H9 (cell line): ENCODE measurements around the gene ERICH6B. TPM values are rescaled to one million over a fixed set of nuclear protein-coding genes. Genes with fewer than 3 reads are reported as not detected.

Experiments used
- DNase-seq: peaks from one replicate; pipeline ENCODE4 v3.0.0-alpha.2; 2017
- H2AFZ ChIP-seq: one replicate; pipeline ENCODE4 v1.6.1; 2013; ENCODE audit warnings: mild to moderate bottlenecking, low read length, control low read depth, moderate library complexity
- H2AK5ac ChIP-seq: 2 replicates; pipeline ENCODE4 v1.6.1; 2013; ENCODE audit warnings: low read length, control low read depth, mixed read lengths; ENCODE audit not compliant: insufficient read length
- H2BK120ac ChIP-seq: one replicate; pipeline ENCODE4 v1.6.1; 2013; ENCODE audit warnings: low read depth, mild to moderate bottlenecking, low read length, control low read depth, inconsistent platforms; ENCODE audit not compliant: poor library complexity, severe bottlenecking
- H2BK12ac ChIP-seq: 2 replicates; pipeline ENCODE4 v1.6.1; 2013; ENCODE audit warnings: low read length, control low read depth, mixed read lengths, low read depth; ENCODE audit not compliant: insufficient read length
- H2BK15ac ChIP-seq: 2 replicates; pipeline ENCODE4 v1.6.1; 2013; ENCODE audit warnings: low read depth, low read length, control low read depth
- H2BK20ac ChIP-seq: one replicate; pipeline ENCODE4 v1.6.1; 2013; ENCODE audit warnings: low read depth, mild to moderate bottlenecking, low read length, control low read depth, inconsistent platforms; ENCODE audit not compliant: poor library complexity, severe bottlenecking
- H2BK5ac ChIP-seq: 2 replicates; pipeline ENCODE4 v1.6.1; 2013; ENCODE audit warnings: low read length, control low read depth, mixed read lengths; ENCODE audit not compliant: insufficient read length
- H3K14ac ChIP-seq: 2 replicates; pipeline ENCODE4 v1.6.1; 2013; ENCODE audit warnings: low read length, control low read depth; ENCODE audit not compliant: insufficient read depth
- H3K18ac ChIP-seq: 2 replicates; pipeline ENCODE4 v1.6.1; 2013; ENCODE audit warnings: low read depth, mild to moderate bottlenecking, mixed read lengths, low read length, control low read depth; ENCODE audit not compliant: insufficient read length
- H3K23ac ChIP-seq: 2 replicates; pipeline ENCODE4 v1.6.1; 2013; ENCODE audit warnings: low read length, control low read depth, mixed read lengths, low read depth; ENCODE audit not compliant: insufficient read length
- H3K23me2 ChIP-seq: 2 replicates; pipeline ENCODE4 v1.6.1; 2013; ENCODE audit warnings: low read depth, mild to moderate bottlenecking, mixed read lengths, low read length, control low read depth; ENCODE audit not compliant: insufficient read length, poor library complexity, severe bottlenecking
- H3K27ac ChIP-seq: 2 replicates; pipeline ENCODE4 v1.5.1; 2013; ENCODE audit warnings: low read length, control low read depth, mixed read lengths, low read depth; ENCODE audit not compliant: insufficient read length
- H3K27me3 ChIP-seq: 2 replicates; pipeline ENCODE4 v1.6.1; 2013; ENCODE audit warnings: low read length, control low read depth, inconsistent platforms; ENCODE audit not compliant: insufficient read depth
- H3K4ac ChIP-seq: 2 replicates; pipeline ENCODE4 v1.6.1; 2013; ENCODE audit warnings: low read depth, mild to moderate bottlenecking, control low read depth, inconsistent platforms, low read length, moderate library complexity
- H3K4me1 ChIP-seq: 2 replicates; pipeline ENCODE4 v1.6.1; 2013; ENCODE audit warnings: low read length, control low read depth, inconsistent platforms; ENCODE audit not compliant: insufficient read depth
- H3K4me2 ChIP-seq: 2 replicates; pipeline ENCODE4 v1.6.1; 2013; ENCODE audit warnings: low read length, control low read depth, mixed read lengths; ENCODE audit not compliant: insufficient read length, insufficient read depth
- H3K56ac ChIP-seq: 2 replicates; pipeline ENCODE4 v1.6.1; 2013; ENCODE audit warnings: low read depth, mild to moderate bottlenecking, mixed read lengths, low read length, control low read depth; ENCODE audit not compliant: insufficient read length
- H3K79me1 ChIP-seq: 2 replicates; pipeline ENCODE4 v1.6.1; 2013; ENCODE audit warnings: low read depth, mild to moderate bottlenecking, moderate library complexity, low read length, control low read depth, inconsistent platforms; ENCODE audit not compliant: insufficient read depth, poor library complexity, severe bottlenecking
- H3K79me2 ChIP-seq: 2 replicates; pipeline ENCODE4 v1.6.1; 2013; ENCODE audit warnings: low read length, control low read depth, inconsistent platforms; ENCODE audit not compliant: insufficient read depth
- H3K9ac ChIP-seq: 2 replicates; pipeline ENCODE4 v1.6.1; 2013; ENCODE audit warnings: low read length, control low read depth, mixed read lengths; ENCODE audit not compliant: insufficient read length; ENCODE audit errors: extremely low read depth
- H3K9me3 ChIP-seq: one replicate; pipeline ENCODE4 v1.6.1; 2013; ENCODE audit warnings: low read depth, low read length, inconsistent platforms; ENCODE audit not compliant: control insufficient read depth
- H3T11ph ChIP-seq: one replicate; pipeline ENCODE4 v1.6.1; 2013; ENCODE audit warnings: mild to moderate bottlenecking, low read length, control low read depth, inconsistent platforms
- H4K20me1 ChIP-seq: one replicate; pipeline ENCODE4 v1.6.1; 2013; ENCODE audit not compliant: control insufficient read depth, insufficient read length, insufficient read depth
- H4K5ac ChIP-seq: 2 replicates; pipeline ENCODE4 v1.6.1; 2013; ENCODE audit warnings: low read depth, mild to moderate bottlenecking, mixed read lengths, low read length, control low read depth; ENCODE audit not compliant: insufficient read length
- H4K8ac ChIP-seq: replicated peaks from 2 replicates; pipeline ENCODE4 v1.6.1; 2013; ENCODE audit warnings: low read length, control low read depth, mixed read lengths, low read depth; ENCODE audit not compliant: insufficient read length
- H4K91ac ChIP-seq: 2 replicates; pipeline ENCODE4 v1.6.1; 2013; ENCODE audit warnings: low read depth, mild to moderate bottlenecking, moderate library complexity, mixed read lengths, low read length, control low read depth; ENCODE audit not compliant: insufficient read length
- H3K27ac Mint-ChIP-seq, 3 experiments: 2 replicates in 2 of 3; 3 replicates in 1 of 3; pipeline ENCODE4 v1.8.0; 2020 to 2021; ENCODE audit warnings: mixed read lengths in 3 of 3, mild to moderate bottlenecking in 1 of 3, moderate library complexity in 1 of 3
- H3K27me3 Mint-ChIP-seq: 2 replicates; pipeline ENCODE4 v1.8.0; 2021; ENCODE audit warnings: low read depth, mild to moderate bottlenecking, moderate library complexity, mixed read lengths
- H3K36me3 Mint-ChIP-seq, 3 experiments: 2 replicates in 2 of 3; 3 replicates in 1 of 3; pipeline ENCODE4 v1.8.0; 2020 to 2021; ENCODE audit warnings: low read depth in 3 of 3, mixed read lengths in 3 of 3; ENCODE audit not compliant: insufficient read depth in 1 of 3
- H3K4me1 Mint-ChIP-seq, 2 experiments: 2 replicates each; pipeline ENCODE4 v1.8.0; 2020; ENCODE audit warnings: mixed read lengths in 2 of 2
- H3K4me3 Mint-ChIP-seq, 2 experiments: 2 replicates in 1 of 2; 3 replicates in 1 of 2; pipeline ENCODE4 v1.8.0; 2020 to 2021; ENCODE audit warnings: mild to moderate bottlenecking in 2 of 2, mixed read lengths in 2 of 2, moderate library complexity in 1 of 2
- H3K9me3 Mint-ChIP-seq, 2 experiments: 2 replicates in 1 of 2; 3 replicates in 1 of 2; pipeline ENCODE4 v1.8.0; 2020; ENCODE audit warnings: mild to moderate bottlenecking in 2 of 2, mixed read lengths in 2 of 2, moderate library complexity in 1 of 2
- CTCF ChIP-seq: fragments of 200-600 bp; sonication (generic); conservative IDR thresholded peaks from 3 replicates; pipeline ENCODE4 v1.8.0; 2021; ENCODE audit warnings: antibody characterized with exemption, mild to moderate bottlenecking
- WGBS: extraction: QIAGEN DNeasy Blood & Tissue Kit; methylation state at CpG from one replicate; pipeline ENCODE4 v1.1.7; 2013; ENCODE audit warnings: missing lambda C conversion rate, low lambda C conversion rate, mixed read lengths; ENCODE audit not compliant: insufficient read length; ENCODE audit errors: extremely low coverage; 5-methylcytosine and 5-hydroxymethylcytosine counted together
- total RNA-seq: library from RNA; stranded (reverse); gene quantifications from 2 replicates; pipeline ENCODE4 v1.2.1, GENCODE V29; 2021

The ERICH6B gene
- total RNA-seq, 1 experiment from 2014 or later = not detected

GRCh38 chr13:45623516-45624090, 8.1 kb upstream of the ERICH6B start:
- no peak overlapping the region for H3K14ac ChIP-seq
- no peak overlapping the region for H4K91ac ChIP-seq
- H3K4me3 Mint-ChIP-seq = no peak overlapping the region
- no peak overlapping the region for H4K8ac ChIP-seq
- H3K9me3 ChIP-seq = no peaks in the 10 kb centered on the region
- no peak overlapping the region for H2BK15ac ChIP-seq
- no peak for DNase-seq
- no peak overlapping the region for H3K9ac ChIP-seq
- no peaks in the 10 kb centered on the region; a peak in 2 of 5 replicates for H3K9me3 Mint-ChIP-seq
- no peak overlapping the region for H3K4ac ChIP-seq
- no peak overlapping the region for H3K27ac Mint-ChIP-seq
- H2AK5ac ChIP-seq = no peak overlapping the region
- H4K5ac ChIP-seq = no peak overlapping the region
- H3K79me2 ChIP-seq = no peaks in the 10 kb centered on the region
- H3K79me1 ChIP-seq = no peaks in the 10 kb centered on the region
- no peaks in the 10 kb centered on the region for H4K20me1 ChIP-seq
- H2BK12ac ChIP-seq = no peak overlapping the region
- H3K36me3 Mint-ChIP-seq = no peaks in the 10 kb centered on the region; a peak in 1 of 7 replicates
- no peaks in the 10 kb centered on the region; the same call in none of the 2 replicates for H3K4me1 ChIP-seq
- peaks cover 22% of the 10 kb centered on the region for H3K27me3 Mint-ChIP-seq
- no peaks in the 10 kb centered on the region for H3K27me3 ChIP-seq
- H2BK5ac ChIP-seq = no peak overlapping the region
- H3K4me1 Mint-ChIP-seq = peaks cover 45 to 46% of the 10 kb centered on the region in 2 experiments
- WGBS = no CpG with 5 or more reads among the region's 5 CpGs
- no peak overlapping the region for H3T11ph ChIP-seq
- H3K23ac ChIP-seq = no peak overlapping the region
- H3K4me2 ChIP-seq = no peak overlapping the region
- no peak overlapping the region for H2BK120ac ChIP-seq
- H3K56ac ChIP-seq = no peak overlapping the region
- no peak overlapping the region for H3K27ac ChIP-seq
- H3K23me2 ChIP-seq = no peaks in the 10 kb centered on the region
- H2BK20ac ChIP-seq = no peak overlapping the region
- H2AFZ ChIP-seq = no peak overlapping the region
- peak; percentile 73 for TF ChIP-seq CTCF
- no peak overlapping the region for H3K18ac ChIP-seq
